Measurements from ENCODE around the gene LACRT.

DNA sequence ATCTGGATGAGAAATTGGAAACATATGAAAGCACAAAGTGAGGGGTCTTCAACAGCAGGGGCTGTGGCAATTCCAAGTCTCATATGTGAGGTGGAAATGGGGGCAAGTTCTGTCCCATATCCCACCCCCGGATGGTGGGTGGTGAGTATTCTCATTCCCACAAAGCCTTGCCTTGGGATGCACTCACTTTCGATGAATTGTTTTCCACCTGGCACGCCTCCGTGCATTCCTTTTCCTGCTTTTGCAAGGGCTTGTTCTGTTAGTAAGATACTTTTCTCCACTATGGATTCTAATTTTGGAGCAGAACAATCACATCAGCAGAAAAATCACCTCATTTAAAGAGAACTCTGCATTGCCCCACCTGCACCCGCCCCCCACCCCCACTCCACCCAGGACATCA is 3.1 kb downstream of the LACRT start:
- no peak for TF ChIP-seq POLR2A (IDR thresholded peaks at IDR 0.05; ENCODE audit: insufficient read depth in 1 of 2, low read depth in 2 of 2, low read length in 2 of 2)
- TF ChIP-seq ATF2 (CRISPR knock-in tag; IDR thresholded peaks at IDR 0.05) = no peak
- TF ChIP-seq ZNF253 (CRISPR knock-in tag; IDR thresholded peaks at IDR 0.05; ENCODE audit: borderline replicate concordance) = no peak
- TF ChIP-seq GABPA (IDR thresholded peaks at IDR 0.05; ENCODE audit: low read depth, low read length) = no peak
- TF ChIP-seq GABPA (CRISPR knock-in tag; IDR thresholded peaks at IDR 0.05; ENCODE audit: low read depth) = no peak
- no peak for TF ChIP-seq REST (IDR thresholded peaks at IDR 0.05; ENCODE audit: borderline replicate concordance in 1 of 2, low read depth in 1 of 2, low read length in 2 of 2)
- no peak for TF ChIP-seq RAD21 (CRISPR knock-in tag; IDR thresholded peaks at IDR 0.05)
- TF ChIP-seq CTCF (CRISPR knock-in tag; IDR thresholded peaks at IDR 0.05) = no peak
- TF ChIP-seq ATM (IDR thresholded peaks at IDR 0.05; ENCODE audit: borderline replicate concordance) = no peak
- no peak for TF ChIP-seq NR3C1 (CRISPR knock-in tag; IDR thresholded peaks at IDR 0.05)
- no peak for TF ChIP-seq SMARCE1 (IDR thresholded peaks at IDR 0.05; ENCODE audit: borderline replicate concordance)
